NT2/D1 (cell line): Measurements from ENCODE around the gene MAB21L2.
"Not testable (repeated sequence)": the region's sequence is repeated elsewhere in the genome, so short reads cannot be mapped to it uniquely, and the experiment has no call there.

ENCODE experiments used
- DNase-seq: peaks from one replicate; pipeline ENCODE4 v3.0.0-alpha.2; 2011; ENCODE audit warnings: low read depth, low spot score
- H3K27me3 ChIP-seq: 2 replicates; pipeline ENCODE4 v1.6.0; 2011; ENCODE audit warnings: mild to moderate bottlenecking; ENCODE audit not compliant: insufficient read length, insufficient read depth
- H3K36me3 ChIP-seq: 2 replicates; pipeline ENCODE4 v1.6.1; 2011; ENCODE audit warnings: mild to moderate bottlenecking, low read length, mixed read lengths; ENCODE audit not compliant: insufficient read depth, insufficient read length
- H3K4me1 ChIP-seq: 2 replicates; pipeline ENCODE4 v1.5.1; 2011; ENCODE audit not compliant: insufficient read depth, insufficient read length
- H3K4me3 ChIP-seq: 2 replicates; pipeline ENCODE4 v1.5.1; 2011; ENCODE audit warnings: low read depth; ENCODE audit not compliant: insufficient read length
- H3K9ac ChIP-seq: 2 replicates; pipeline ENCODE4 v1.6.0; 2011; ENCODE audit warnings: low read depth; ENCODE audit not compliant: insufficient read length
- H3K9me3 ChIP-seq: 2 replicates; pipeline ENCODE4 v1.5.1; 2011; ENCODE audit warnings: mild to moderate bottlenecking, low read length; ENCODE audit not compliant: insufficient read depth
- SUZ12 ChIP-seq: IDR thresholded peaks from 2 replicates; pipeline ENCODE4 v1.6.1; 2011; ENCODE audit not compliant: insufficient read length, insufficient read depth; ENCODE audit errors: extremely low read depth
- YY1 ChIP-seq: IDR thresholded peaks from 2 replicates; pipeline ENCODE4 v1.6.1; 2011; ENCODE audit not compliant: insufficient read length, insufficient read depth
- ZNF274 ChIP-seq: IDR thresholded peaks from 2 replicates; pipeline ENCODE4 v1.6.1; 2011; ENCODE audit warnings: mild to moderate bottlenecking, low read depth, low read length

The MAB21L2 gene

GRCh38 chr4:150546286-150546685 is 35.7 kb upstream of the MAB21L2 start:
- H3K4me1 ChIP-seq, result no peaks in the 10 kb centered on the region
- no peaks in the 10 kb centered on the region for H3K27me3 ChIP-seq
- TF ChIP-seq ZNF274, result no peak
- no peak for TF ChIP-seq YY1
- TF ChIP-seq SUZ12, result no peak
- H3K36me3 ChIP-seq, result no peaks in the 10 kb centered on the region
- H3K9me3 ChIP-seq, result no peaks in the 10 kb centered on the region
- DNase-seq, result no peak
- no peak overlapping the region for H3K9ac ChIP-seq
- H3K4me3 ChIP-seq, result no peak overlapping the region

GRCh38 chr4:150547154-150547838 is 34.7 kb upstream of the MAB21L2 start:
- no peak for TF ChIP-seq SUZ12
- no peak for TF ChIP-seq ZNF274
- no peak for TF ChIP-seq YY1
- no peaks in the 10 kb centered on the region for H3K27me3 ChIP-seq
- no peak for DNase-seq
- no peaks in the 10 kb centered on the region for H3K36me3 ChIP-seq
- no peak overlapping the region for H3K4me3 ChIP-seq
- H3K9ac ChIP-seq, result no peak overlapping the region
- H3K9me3 ChIP-seq, result no peaks in the 10 kb centered on the region
- no peaks in the 10 kb centered on the region for H3K4me1 ChIP-seq

GRCh38 chr4:150557811-150558210 is 24.1 kb upstream of the MAB21L2 start:
- not testable (repeated sequence) for H3K36me3 ChIP-seq, DNase-seq, H3K4me1 ChIP-seq

GRCh38 chr4:150561143-150561737 is 20.7 kb upstream of the MAB21L2 start:
- DNase-seq, result no peak
- Histone ChIP-seq H3K9ac (no peak overlapping the region), H3K9me3 (no peaks in the 10 kb centered on the region; the same call in 1 of the 2 replicates), H3K36me3 (no peaks in the 10 kb centered on the region), H3K4me3 (no peak overlapping the region), H3K4me1 (no peaks in the 10 kb centered on the region), H3K27me3 (no peaks in the 10 kb centered on the region)
- TF ChIP-seq YY1 (no peak), ZNF274 (no peak), SUZ12 (no peak)

More at GRCh38 chr4:150557811-150558210, 24.1 kb upstream of the MAB21L2 start:
- not testable (repeated sequence) for H3K9me3 ChIP-seq, H3K9ac ChIP-seq, H3K4me3 ChIP-seq, H3K27me3 ChIP-seq

- Histone ChIP-seq H3K4me1 (no peaks in the 10 kb centered on the region), H3K27me3 (no peaks in the 10 kb centered on the region), H3K4me3 (no peak overlapping the region), H3K36me3 (no peaks in the 10 kb centered on the region), H3K9ac (no peak overlapping the region), H3K9me3 (no peaks in the 10 kb centered on the region; the same call in 1 of the 2 replicates)
- DNase-seq, result no peak
- TF ChIP-seq ZNF274, result no peak
- no peak for TF ChIP-seq YY1
- TF ChIP-seq SUZ12, result no peak
These were observed 19.7 kb upstream of the MAB21L2 start for GRCh38 chr4:150562250-150562649.

GRCh38 chr4:150562751-150563150 is 19.2 kb upstream of the MAB21L2 start:
- DNase-seq, result no peak
- no peak for TF ChIP-seq ZNF274
- no peak for TF ChIP-seq SUZ12
- no peak for TF ChIP-seq YY1
- no peak overlapping the region for H3K9ac ChIP-seq
- H3K4me1 ChIP-seq, result no peaks in the 10 kb centered on the region
- H3K4me3 ChIP-seq, result no peak overlapping the region
- no peaks in the 10 kb centered on the region; the same call in 1 of the 2 replicates for H3K9me3 ChIP-seq
- H3K36me3 ChIP-seq, result no peaks in the 10 kb centered on the region
- H3K27me3 ChIP-seq, result no peaks in the 10 kb centered on the region

- H3K4me3 ChIP-seq, H3K36me3 ChIP-seq, H3K27me3 ChIP-seq, H3K4me1 ChIP-seq, H3K9ac ChIP-seq, H3K9me3 ChIP-seq, DNase-seq: not testable (repeated sequence)
These were observed 17.0 kb upstream of the MAB21L2 start for GRCh38 chr4:150564967-150565366.

- Histone ChIP-seq H3K9ac (no peak overlapping the region), H3K36me3 (no peaks in the 10 kb centered on the region), H3K27me3 (no peaks in the 10 kb centered on the region), H3K4me1 (no peaks in the 10 kb centered on the region), H3K4me3 (no peak overlapping the region), H3K9me3 (no peaks in the 10 kb centered on the region; the same call in 1 of the 2 replicates)
- TF ChIP-seq YY1 (no peak), ZNF274 (no peak), SUZ12 (no peak)
- no peak for DNase-seq
These were observed 14.9 kb upstream of the MAB21L2 start for GRCh38 chr4:150567070-150567469.
